Activated CD4-positive, alpha-beta T cell treated with anti-CD3 and anti-CD28 coated beads, Interleukin-2, amount 10 ng/mL, durations not matched to agents 24 days and 14 days (primary cell): ENCODE measurements around the gene FBXO8. TPM values are rescaled to one million over a fixed set of nuclear protein-coding genes. Genes with fewer than 3 reads are reported as not detected.

Experiments used
- DNase-seq: peaks from one replicate; pipeline ENCODE4 v3.0.0; 2022
- H3K27ac Mint-ChIP-seq: one replicate; pipeline ENCODE4 v1.8.0; 2022; ENCODE audit warnings: mild to moderate bottlenecking, mixed read lengths
- H3K27me3 Mint-ChIP-seq: one replicate; pipeline ENCODE4 v1.8.0; 2022; ENCODE audit warnings: mixed read lengths
- H3K36me3 Mint-ChIP-seq: one replicate; pipeline ENCODE4 v1.8.0; 2022; ENCODE audit warnings: low read depth, mild to moderate bottlenecking, mixed read lengths
- H3K4me1 Mint-ChIP-seq: one replicate; pipeline ENCODE4 v1.8.0; 2021; ENCODE audit warnings: mixed read lengths
- H3K4me3 Mint-ChIP-seq: one replicate; pipeline ENCODE4 v1.8.0; 2022; ENCODE audit warnings: mild to moderate bottlenecking, moderate library complexity, mixed read lengths
- H3K9me3 Mint-ChIP-seq: one replicate; pipeline ENCODE4 v1.8.0; 2021; ENCODE audit warnings: mixed read lengths
- intact Hi-C: fragments of 100-400 bp; cut with micrococcal nuclease; formaldehyde crosslinking; loops from one replicate; pipeline ENCODE4 v1.15.1; 2023
- total RNA-seq: library from RNA; stranded (reverse); gene quantifications from 2 replicates; pipeline ENCODE4 v1.2.3, GENCODE V29; 2022

Gene FBXO8
- total RNA-seq, 1 donor from 2014 or later = 18.3 TPM

- Mint-ChIP-seq H3K27me3 (no peaks in the 10 kb centered on the region), H3K4me3 (no peak overlapping the region), H3K36me3 (no peaks in the 10 kb centered on the region), H3K4me1 (peaks cover 2% of the 10 kb centered on the region), H3K27ac (no peak overlapping the region), H3K9me3 (no peaks in the 10 kb centered on the region)
- intact Hi-C loops = no loop called here
- DNase-seq = no peak
Measured at GRCh38 chr4:174252412-174252811, 31.1 kb downstream of the FBXO8 start.

- no peak for DNase-seq
- no peaks in the 10 kb centered on the region for H3K27me3 Mint-ChIP-seq
- H3K9me3 Mint-ChIP-seq = no peaks in the 10 kb centered on the region
- peaks cover 2% of the 10 kb centered on the region for H3K4me1 Mint-ChIP-seq
- H3K27ac Mint-ChIP-seq = no peak overlapping the region
- H3K4me3 Mint-ChIP-seq = no peak overlapping the region
- no peaks in the 10 kb centered on the region for H3K36me3 Mint-ChIP-seq
- intact Hi-C loops = no loop called here
Measured at GRCh38 chr4:174248407-174248806, 35.1 kb downstream of the FBXO8 start.

DNA sequence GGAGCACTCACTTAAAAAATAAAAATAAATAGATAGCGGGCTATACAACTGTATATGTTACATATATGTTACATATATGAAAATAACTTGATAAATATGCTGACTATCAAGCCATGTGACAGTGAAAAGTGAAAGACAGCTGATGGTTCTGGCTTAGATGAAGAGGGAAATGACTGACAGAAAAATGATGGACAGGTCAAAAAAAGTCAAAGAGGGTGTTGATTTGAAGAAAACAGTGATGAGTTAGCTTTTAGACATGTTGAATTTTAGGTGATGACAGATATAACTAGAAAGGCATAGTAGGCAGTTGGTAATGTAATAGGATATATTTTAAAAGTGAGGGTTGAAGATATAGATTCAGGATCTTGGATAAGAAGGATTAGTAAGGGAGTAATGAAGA is 37.8 kb downstream of the FBXO8 start:
- no peaks in the 10 kb centered on the region for H3K27me3 Mint-ChIP-seq
- H3K4me1 Mint-ChIP-seq = no peaks in the 10 kb centered on the region

DNA sequence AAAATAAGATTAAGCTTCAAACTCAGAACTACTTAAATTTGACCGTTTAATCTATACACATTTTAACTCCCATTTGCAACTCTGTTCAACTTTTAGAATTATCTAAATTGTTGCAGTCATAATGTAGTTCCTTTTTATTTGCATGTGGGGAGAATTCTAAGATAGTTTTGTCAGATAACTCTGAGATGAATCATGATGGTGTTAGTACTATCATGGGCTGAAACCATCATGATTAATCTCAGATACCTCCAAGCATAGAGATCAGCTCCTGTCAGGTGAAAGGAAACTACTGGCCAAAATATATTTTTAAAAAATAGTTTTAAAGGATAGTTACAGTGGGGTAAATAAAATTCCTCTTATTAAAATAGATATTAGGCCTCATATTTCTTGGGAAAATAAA is 39.0 kb downstream of the FBXO8 start:
- no peak overlapping the region for H3K27ac Mint-ChIP-seq
- no peaks in the 10 kb centered on the region for H3K9me3 Mint-ChIP-seq
- DNase-seq = no peak
- no peaks in the 10 kb centered on the region for H3K4me1 Mint-ChIP-seq
- H3K27me3 Mint-ChIP-seq = no peaks in the 10 kb centered on the region
- no peaks in the 10 kb centered on the region for H3K36me3 Mint-ChIP-seq
- intact Hi-C loops = no loop called here
- no peak overlapping the region for H3K4me3 Mint-ChIP-seq

More for the DNA sequence above, 37.8 kb downstream of the FBXO8 start:
- DNase-seq = no peak
- no peak overlapping the region for H3K4me3 Mint-ChIP-seq
- H3K27ac Mint-ChIP-seq = no peak overlapping the region
- H3K36me3 Mint-ChIP-seq = no peaks in the 10 kb centered on the region
- no peaks in the 10 kb centered on the region for H3K9me3 Mint-ChIP-seq
- intact Hi-C loops = no loop called here

DNA sequence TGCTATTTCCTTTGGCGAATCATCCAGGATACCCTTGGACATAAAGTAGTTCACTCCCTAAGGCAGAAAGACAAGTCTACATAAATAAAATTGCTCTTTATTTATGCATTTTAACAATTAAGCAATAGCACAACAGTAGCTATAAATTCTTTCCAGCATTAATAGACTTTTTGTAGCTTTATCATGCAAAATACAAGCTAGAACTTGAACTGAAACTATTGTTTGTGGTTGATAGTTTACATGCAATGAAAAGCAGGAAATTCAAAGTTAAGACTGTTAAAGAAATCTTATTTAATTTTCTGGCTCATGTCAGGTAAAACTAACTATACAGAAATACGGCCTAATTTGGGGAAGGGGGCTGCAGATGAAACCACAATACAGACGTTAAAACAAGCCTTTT is 42.3 kb downstream of the FBXO8 start:
- Mint-ChIP-seq H3K4me3 (no peak overlapping the region), H3K9me3 (no peaks in the 10 kb centered on the region), H3K27ac (no peak overlapping the region), H3K27me3 (no peaks in the 10 kb centered on the region), H3K4me1 (no peaks in the 10 kb centered on the region), H3K36me3 (peaks cover 3% of the 10 kb centered on the region)
- DNase-seq = no peak
- intact Hi-C loops = no loop called here

- no peak for DNase-seq
- H3K9me3 Mint-ChIP-seq = no peaks in the 10 kb centered on the region
- no peak overlapping the region for H3K27ac Mint-ChIP-seq
- intact Hi-C loops = no loop called here
- H3K4me3 Mint-ChIP-seq = no peak overlapping the region
- H3K27me3 Mint-ChIP-seq = no peaks in the 10 kb centered on the region
- H3K36me3 Mint-ChIP-seq = peaks cover 3% of the 10 kb centered on the region
- H3K4me1 Mint-ChIP-seq = no peaks in the 10 kb centered on the region
Measured at GRCh38 chr4:174236359-174236758, 47.1 kb downstream of the FBXO8 start.

DNA sequence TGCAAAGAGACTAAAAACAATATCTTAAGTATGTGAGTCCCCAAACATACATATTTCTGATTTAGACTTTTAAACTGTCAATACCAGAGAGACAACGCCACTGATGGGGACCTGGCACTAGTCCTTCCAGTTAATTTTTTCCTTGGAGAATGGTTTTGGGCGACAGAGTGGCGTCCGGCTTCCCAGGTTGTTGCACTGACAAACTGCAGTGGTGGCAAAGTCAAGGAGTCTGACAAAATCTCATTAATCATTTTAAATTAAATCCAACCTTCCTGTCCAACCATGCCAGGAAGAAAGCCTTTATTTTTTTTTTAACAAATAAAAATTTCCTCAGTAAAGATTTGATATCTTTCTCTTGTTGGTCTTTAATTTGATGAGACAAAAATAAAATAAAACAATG is 52.8 kb downstream of the FBXO8 start:
- Mint-ChIP-seq H3K36me3 (no peaks in the 10 kb centered on the region), H3K9me3 (no peaks in the 10 kb centered on the region), H3K4me3 (no peak overlapping the region), H3K27me3 (peaks cover 21% of the 10 kb centered on the region), H3K27ac (no peak overlapping the region), H3K4me1 (no peaks in the 10 kb centered on the region)
- intact Hi-C loops = no loop called here
- DNase-seq = no peak

- no peaks in the 10 kb centered on the region for H3K36me3 Mint-ChIP-seq
- H3K9me3 Mint-ChIP-seq = no peaks in the 10 kb centered on the region
- H3K27ac Mint-ChIP-seq = no peak overlapping the region
- DNase-seq = no peak
- peaks cover 26% of the 10 kb centered on the region for H3K27me3 Mint-ChIP-seq
- H3K4me1 Mint-ChIP-seq = no peaks in the 10 kb centered on the region
- intact Hi-C loops = no loop called here
- no peak overlapping the region for H3K4me3 Mint-ChIP-seq
Measured at GRCh38 chr4:174230148-174230547, 53.3 kb downstream of the FBXO8 start.

DNA sequence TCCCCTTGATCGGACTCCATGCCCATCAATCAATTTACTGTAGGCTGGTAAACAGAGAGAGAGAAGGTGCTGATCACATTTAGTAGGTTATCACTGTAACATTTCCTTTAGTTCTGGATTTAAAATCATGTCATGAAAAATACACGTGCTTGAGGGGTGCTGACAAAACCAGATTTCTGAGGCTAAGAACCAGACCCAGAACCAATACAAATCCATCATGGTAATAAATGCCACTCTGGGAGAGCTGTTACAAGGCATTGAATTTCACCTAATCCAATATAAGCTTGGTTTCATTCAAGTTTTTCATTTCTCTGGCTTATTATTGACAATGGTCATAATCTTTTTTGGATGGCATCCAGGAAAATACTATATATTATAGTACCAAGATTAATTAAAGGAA is 54.5 kb downstream of the FBXO8 start:
- DNase-seq = no peak
- Mint-ChIP-seq H3K36me3 (no peaks in the 10 kb centered on the region), H3K4me3 (no peak overlapping the region), H3K9me3 (no peaks in the 10 kb centered on the region), H3K4me1 (no peaks in the 10 kb centered on the region), H3K27ac (no peak overlapping the region), H3K27me3 (peaks cover 28% of the 10 kb centered on the region)
- intact Hi-C loops = loop anchor here (10.0 kb wide), 1 partner anchor 486 kb away; no protein-coding TSS in a partner anchor

- Mint-ChIP-seq H3K4me3 (no peak overlapping the region), H3K4me1 (peaks cover 2% of the 10 kb centered on the region), H3K9me3 (no peaks in the 10 kb centered on the region), H3K27ac (no peak overlapping the region), H3K27me3 (peaks cover 45% of the 10 kb centered on the region), H3K36me3 (no peaks in the 10 kb centered on the region)
- no peak for DNase-seq
- intact Hi-C loops = loop anchor here (10.0 kb wide), 1 partner anchor 489 kb away; no protein-coding TSS in a partner anchor
Measured at GRCh38 chr4:174225349-174226049, 58.0 kb downstream of the FBXO8 start.

DNA sequence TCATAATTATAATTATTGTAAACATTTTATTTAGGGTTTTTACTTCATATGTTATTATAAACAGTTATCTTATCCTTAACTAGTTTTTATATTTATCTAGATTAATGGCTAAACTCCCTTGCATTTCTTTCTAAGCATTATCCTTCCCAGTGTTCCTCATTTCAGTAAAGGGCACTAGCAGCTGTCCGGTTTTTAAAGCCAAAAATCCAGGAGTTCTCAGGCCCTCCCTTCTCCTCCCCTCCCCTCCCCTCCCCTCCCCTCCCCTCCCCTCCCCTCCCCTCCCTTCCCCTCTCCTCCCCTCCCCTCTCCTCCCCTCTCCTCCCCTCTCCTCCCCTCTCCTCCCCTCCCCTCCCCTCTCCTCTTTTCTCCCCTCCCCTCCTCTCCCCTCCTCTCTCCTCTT is 58.9 kb downstream of the FBXO8 start:
- no peak overlapping the region for H3K27ac Mint-ChIP-seq
- no peak overlapping the region for H3K4me3 Mint-ChIP-seq
- H3K9me3 Mint-ChIP-seq = no peaks in the 10 kb centered on the region
- intact Hi-C loops = loop anchor here (10.0 kb wide), 1 partner anchor 490 kb away; no protein-coding TSS in a partner anchor
- no peaks in the 10 kb centered on the region for H3K36me3 Mint-ChIP-seq
- peaks cover 2% of the 10 kb centered on the region for H3K4me1 Mint-ChIP-seq
- peaks cover 49% of the 10 kb centered on the region for H3K27me3 Mint-ChIP-seq
- DNase-seq = no peak

GRCh38 chr4:174222266-174222872 is 61.1 kb downstream of the FBXO8 start:
- H3K36me3 Mint-ChIP-seq = peaks cover 2% of the 10 kb centered on the region
- H3K27ac Mint-ChIP-seq = no peak overlapping the region
- H3K9me3 Mint-ChIP-seq = no peaks in the 10 kb centered on the region
- intact Hi-C loops = loop anchor here (1.0 to 10.0 kb wide), 2 partner anchors 97 to 492 kb away; no protein-coding TSS in a partner anchor
- H3K27me3 Mint-ChIP-seq = peaks cover 61% of the 10 kb centered on the region
- peak; percentile 66 for DNase-seq
- H3K4me1 Mint-ChIP-seq = peaks cover 10% of the 10 kb centered on the region
- no peak overlapping the region for H3K4me3 Mint-ChIP-seq

GRCh38 chr4:174218127-174218790 is 65.2 kb downstream of the FBXO8 start:
- DNase-seq = no peak
- Mint-ChIP-seq H3K4me3 (peak overlapping the region; percentile 30), H3K4me1 (peaks cover 33% of the 10 kb centered on the region), H3K27ac (no peak overlapping the region), H3K27me3 (peaks cover 75% of the 10 kb centered on the region), H3K36me3 (peaks cover 7% of the 10 kb centered on the region), H3K9me3 (peaks cover 7% of the 10 kb centered on the region)
- intact Hi-C loops = loop anchor here (10.0 kb wide), 2 partner anchors 307 to 607 kb away; partner anchors contain the start of genes GLRA3 and HPGD
